ENCODE measurements around the gene PIK3C3.

- no peak for TF ChIP-seq ARNT (IDR thresholded peaks at IDR 0.05)
- TF ChIP-seq ZNF384 (IDR thresholded peaks at IDR 0.05) = no peak
These were observed 171.6 kb downstream of the PIK3C3 start for GRCh38 chr18:42126586-42126985.

Measured in HEK293T (cell line).